Measurements from ENCODE around the gene MYO1E.

DNA sequence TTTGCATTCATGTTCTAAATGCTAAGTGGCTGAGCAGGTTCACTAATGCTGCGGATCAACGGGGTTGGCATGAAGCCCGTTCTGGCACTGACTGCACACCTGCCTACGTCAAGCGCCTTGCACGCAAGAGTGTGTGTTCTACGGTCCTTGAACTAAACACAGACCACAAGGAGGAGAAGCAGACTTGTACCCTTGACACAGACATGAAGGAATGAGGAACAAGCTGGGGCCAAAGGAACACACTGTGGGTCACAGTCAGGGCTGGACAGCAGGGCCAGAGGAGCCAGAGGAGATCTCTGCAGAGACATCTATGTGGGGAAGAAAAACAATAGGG is 214.0 kb downstream of the MYO1E start:
- TF ChIP-seq POLR2AphosphoS5 (IDR thresholded peaks at IDR 0.05), result no peak
- TF ChIP-seq, protein P1, sequence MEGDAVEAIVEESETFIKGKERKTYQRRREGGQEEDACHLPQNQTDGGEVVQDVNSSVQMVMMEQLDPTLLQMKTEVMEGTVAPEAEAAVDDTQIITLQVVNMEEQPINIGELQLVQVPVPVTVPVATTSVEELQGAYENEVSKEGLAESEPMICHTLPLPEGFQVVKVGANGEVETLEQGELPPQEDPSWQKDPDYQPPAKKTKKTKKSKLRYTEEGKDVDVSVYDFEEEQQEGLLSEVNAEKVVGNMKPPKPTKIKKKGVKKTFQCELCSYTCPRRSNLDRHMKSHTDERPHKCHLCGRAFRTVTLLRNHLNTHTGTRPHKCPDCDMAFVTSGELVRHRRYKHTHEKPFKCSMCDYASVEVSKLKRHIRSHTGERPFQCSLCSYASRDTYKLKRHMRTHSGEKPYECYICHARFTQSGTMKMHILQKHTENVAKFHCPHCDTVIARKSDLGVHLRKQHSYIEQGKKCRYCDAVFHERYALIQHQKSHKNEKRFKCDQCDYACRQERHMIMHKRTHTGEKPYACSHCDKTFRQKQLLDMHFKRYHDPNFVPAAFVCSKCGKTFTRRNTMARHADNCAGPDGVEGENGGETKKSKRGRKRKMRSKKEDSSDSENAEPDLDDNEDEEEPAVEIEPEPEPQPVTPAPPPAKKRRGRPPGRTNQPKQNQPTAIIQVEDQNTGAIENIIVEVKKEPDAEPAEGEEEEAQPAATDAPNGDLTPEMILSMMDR (IDR thresholded peaks at IDR 0.05 in 8 of 11, conservative IDR thresholded peaks at IDR 0.05 in 3 of 11), result no peak

All from spleen (tissue), 7 donors.